HCT116 (cell line): ENCODE measurements around the gene RPS6KC1. TPM values are rescaled to one million over a fixed set of nuclear protein-coding genes. Genes with fewer than 3 reads are reported as not detected.
A peak's percentile ranks its signal among the peaks of the same experiment; 100 is the strongest.

Source experiments
- ATAC-seq: fragments of 200-7000 bp; cut with Tn5 transposase; 2 replicates; pipeline ENCODE4 v1.9.1; 2020; ENCODE audit warnings: mild to moderate bottlenecking, moderate library complexity
- BruUV-seq: library from RNA; stranded (reverse); fragments of 400-500 nt; replicated peaks from 2 replicates; lab custom pipeline; 2021; lab: Mats Ljungman, UMichigan
- CTCF ChIA-PET: fragments of 300-600 bp; sonication (Branson Sonifier 250); formaldehyde crosslinking; loops from one replicate; lab custom pipeline; 2021; ENCODE audit warnings: antibody characterized with exemption; lab: Charles Lee
- POLR2A ChIA-PET: fragments of 300-600, 350-600 bp; sonication (Branson Sonifier 250); formaldehyde crosslinking; loops from one replicate; lab custom pipeline; 2021; ENCODE audit warnings: antibody characterized with exemption; lab: Charles Lee
- RAD21 ChIA-PET, 2 experiments: fragments of 300-600 bp; sonication (Branson Sonifier 250); formaldehyde crosslinking; loops; one replicate each; lab custom pipeline; 2023; ENCODE audit warnings: low total read pairs in 2 of 2; ENCODE audit not compliant: uncharacterized antibody in 2 of 2, unreplicated experiment in 2 of 2, low non-redundant PET in 1 of 2; lab: Charles Lee
- DNase-seq: peaks from one replicate; pipeline ENCODE4 v3.0.0-alpha.2; 2010; ENCODE audit warnings: low read depth, low spot score
- H2AFZ ChIP-seq: fragments of 200-600 bp; shearing (Covaris generic), sonication (generic); 2 replicates; pipeline ENCODE4 v1.6.1; 2017; ENCODE audit warnings: low read depth, mixed run types, mixed read lengths, antibody characterized with exemption, low read length; ENCODE audit not compliant: poor library complexity, severe bottlenecking
- H3K27ac ChIP-seq: 2 replicates; pipeline ENCODE4 v1.5.1; 2012; ENCODE audit warnings: low read depth, low read length
- H3K27me3 ChIP-seq: fragments of 200-600 bp; sonication (generic); 2 replicates; pipeline ENCODE4 v1.6.1; 2016; ENCODE audit warnings: mixed run types, low read length, mixed read lengths; ENCODE audit not compliant: insufficient read depth
- H3K36me3 ChIP-seq, 2 experiments: fragments of 200-500 bp in 1 of 2; fragments of 200-600 bp in 1 of 2; sonication (Bioruptor generic) in 1 of 2; sonication (generic) in 1 of 2; 2 replicates each; pipeline versions ENCODE4 v1.5.1 to v1.6.1; 2014 to 2016; ENCODE audit warnings: low read length in 2 of 2, inconsistent platforms in 1 of 2, mixed read lengths in 1 of 2, mixed run types in 1 of 2; ENCODE audit not compliant: insufficient read depth in 2 of 2, control insufficient read depth in 1 of 2
- H3K4me1 ChIP-seq, 2 experiments: fragments of 200-600 bp in 1 of 2; sonication (generic) in 1 of 2; 2 replicates each; pipeline versions ENCODE4 v1.5.1 to v1.6.1; 2012 to 2017; ENCODE audit warnings: low read length in 2 of 2, inconsistent platforms in 1 of 2, mild to moderate bottlenecking in 1 of 2, mixed read lengths in 1 of 2, mixed run types in 1 of 2, moderate library complexity in 1 of 2; ENCODE audit not compliant: insufficient read depth in 2 of 2, control insufficient read depth in 1 of 2
- H3K4me2 ChIP-seq: fragments of 200-600 bp; sonication (generic); 2 replicates; pipeline ENCODE4 v1.6.1; 2017; ENCODE audit warnings: mixed run types, low read length, mixed read lengths
- H3K4me3 ChIP-seq, 2 experiments: fragments of 200-600 bp in 1 of 2; sonication (generic) in 1 of 2; replicated peaks in 1 of 2; 2 replicates each; pipeline ENCODE4 v1.5.1; 2011 to 2016; ENCODE audit warnings: low read length in 2 of 2, control low read depth in 1 of 2, low read depth in 1 of 2, mild to moderate bottlenecking in 1 of 2, mixed read lengths in 1 of 2, mixed run types in 1 of 2
- H3K79me2 ChIP-seq: fragments of 200-600 bp; sonication (generic); 2 replicates; pipeline ENCODE4 v1.6.1; 2017; ENCODE audit warnings: mild to moderate bottlenecking, mixed run types, low read length, moderate library complexity, mixed read lengths; ENCODE audit not compliant: insufficient read depth
- H3K9ac ChIP-seq: fragments of 200-600 bp; sonication (generic); 2 replicates; pipeline ENCODE4 v1.6.1; 2016; ENCODE audit warnings: low read length, mixed read lengths
- H3K9me2 ChIP-seq: fragments of 200-600 bp; sonication (generic), shearing (Covaris generic); 2 replicates; pipeline ENCODE4 v1.6.1; 2017; ENCODE audit warnings: mixed run types, mild to moderate bottlenecking, moderate library complexity; ENCODE audit not compliant: insufficient read depth
- H3K9me3 ChIP-seq, 2 experiments: fragments of 200-500 bp in 1 of 2; fragments of 200-600 bp in 1 of 2; sonication (Bioruptor generic) in 1 of 2; sonication (generic) in 1 of 2; 2 replicates each; pipeline ENCODE4 v1.6.1; 2014 to 2017; ENCODE audit warnings: low read length in 2 of 2, mixed read lengths in 2 of 2, inconsistent platforms in 1 of 2, low read depth in 1 of 2, mild to moderate bottlenecking in 1 of 2, mixed run types in 1 of 2, moderate library complexity in 1 of 2; ENCODE audit not compliant: control insufficient read depth in 1 of 2, insufficient read depth in 1 of 2
- H4K20me1 ChIP-seq: fragments of 200-600 bp; sonication (generic), shearing (Covaris generic); 2 replicates; pipeline ENCODE4 v1.6.1; 2017; ENCODE audit warnings: mixed run types, mild to moderate bottlenecking, moderate library complexity; ENCODE audit not compliant: insufficient read depth
- EZH2phosphoT487 ChIP-seq: fragments of 200-600 bp; IDR thresholded peaks from 2 replicates; pipeline ENCODE4 v1.6.1; 2018; ENCODE audit warnings: antibody characterized with exemption, borderline replicate concordance
- RAD21 ChIP-seq: IDR thresholded peaks from 2 replicates; pipeline ENCODE4 v1.6.1; 2012; ENCODE audit warnings: low read depth, mild to moderate bottlenecking
- ZBTB33 ChIP-seq: IDR thresholded peaks from 2 replicates; pipeline ENCODE4 v1.6.1; 2011; ENCODE audit warnings: mild to moderate bottlenecking, low read length, moderate library complexity; ENCODE audit not compliant: insufficient replicate concordance; ENCODE audit errors: extremely low read depth
- intact Hi-C: fragments of 100-400 bp; cut with micrococcal nuclease; formaldehyde crosslinking; loops from 2 replicates; pipeline ENCODE4 v1.10.0; 2022
- total RNA-seq: library from RNA; stranded (reverse); gene quantifications from one replicate; pipeline ENCODE4 v1.2.1, GENCODE V29; 2021; ENCODE audit not compliant: unreplicated experiment
- TF ChIP-seq, protein P1 (sequence below), 3 experiments: fragments of 200-600 bp in 1 of 3; sonication (generic) in 1 of 3; IDR thresholded peaks in 2 of 3; conservative IDR thresholded peaks in 1 of 3; 2 replicates each; pipeline ENCODE4 v1.5.1; 2012 to 2017; ENCODE audit warnings: low read depth in 2 of 3, low read length in 2 of 3, antibody characterized with exemption in 1 of 3, borderline replicate concordance in 1 of 3, control low read depth in 1 of 3, mild to moderate bottlenecking in 1 of 3, mixed read lengths in 1 of 3, mixed run types in 1 of 3, moderate library complexity in 1 of 3; ENCODE audit not compliant: insufficient read depth in 1 of 3

The RPS6KC1 gene
- total RNA-seq, 1 experiment from 2014 or later = 15.9 TPM

- no peaks in the 10 kb centered on the region for H3K9me2 ChIP-seq
- no peak for ATAC-seq
- POLR2A ChIA-PET = no interaction called here
- TF ChIP-seq RAD21 (peak; percentile 71), EZH2phosphoT487 (no peak), ZBTB33 (no peak)
- TF ChIP-seq, protein P1, sequence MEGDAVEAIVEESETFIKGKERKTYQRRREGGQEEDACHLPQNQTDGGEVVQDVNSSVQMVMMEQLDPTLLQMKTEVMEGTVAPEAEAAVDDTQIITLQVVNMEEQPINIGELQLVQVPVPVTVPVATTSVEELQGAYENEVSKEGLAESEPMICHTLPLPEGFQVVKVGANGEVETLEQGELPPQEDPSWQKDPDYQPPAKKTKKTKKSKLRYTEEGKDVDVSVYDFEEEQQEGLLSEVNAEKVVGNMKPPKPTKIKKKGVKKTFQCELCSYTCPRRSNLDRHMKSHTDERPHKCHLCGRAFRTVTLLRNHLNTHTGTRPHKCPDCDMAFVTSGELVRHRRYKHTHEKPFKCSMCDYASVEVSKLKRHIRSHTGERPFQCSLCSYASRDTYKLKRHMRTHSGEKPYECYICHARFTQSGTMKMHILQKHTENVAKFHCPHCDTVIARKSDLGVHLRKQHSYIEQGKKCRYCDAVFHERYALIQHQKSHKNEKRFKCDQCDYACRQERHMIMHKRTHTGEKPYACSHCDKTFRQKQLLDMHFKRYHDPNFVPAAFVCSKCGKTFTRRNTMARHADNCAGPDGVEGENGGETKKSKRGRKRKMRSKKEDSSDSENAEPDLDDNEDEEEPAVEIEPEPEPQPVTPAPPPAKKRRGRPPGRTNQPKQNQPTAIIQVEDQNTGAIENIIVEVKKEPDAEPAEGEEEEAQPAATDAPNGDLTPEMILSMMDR (IDR thresholded peaks at IDR 0.05 in 2 of 3, conservative IDR thresholded peaks at IDR 0.05 in 1 of 3; ENCODE audit: borderline replicate concordance in 1 of 3, insufficient read depth in 1 of 3, low read depth in 2 of 3, low read length in 2 of 3) = peak; percentile 36 to 48 (median 36); a peak in 3 of 6 replicates
- TF ChIP-seq, all 23 proteins: peak for 2
- H3K36me3 ChIP-seq = no peaks in the 10 kb centered on the region
- DNase-seq = peak; percentile 55
- peak overlapping the region; percentile 70; the same call in 1 of the 2 replicates for H3K27ac ChIP-seq
- RAD21 ChIA-PET = no interaction called here
- no peak overlapping the region for H3K4me3 ChIP-seq
- H3K9me3 ChIP-seq = no peaks in the 10 kb centered on the region
- intact Hi-C loops = loop anchor here (5.0 to 10.0 kb wide), 4 partner anchors 312 to 1205 kb away; partner anchors contain the start of gene SMYD2
- no peaks in the 10 kb centered on the region for H3K27me3 ChIP-seq
- H3K79me2 ChIP-seq = no peaks in the 10 kb centered on the region
- H2AFZ ChIP-seq = no peak overlapping the region
- BruUV-seq = no TSS peak
- CTCF ChIA-PET = interaction anchor here (1.3 to 2.3 kb wide), 4 partner anchors 8 to 1209 kb away, joined by 3 to 13 read pairs (median 4); no protein-coding TSS in a partner anchor
- H4K20me1 ChIP-seq = no peaks in the 10 kb centered on the region
- H3K4me2 ChIP-seq = peak overlapping the region; percentile 62
- peaks cover 66 to 69% of the 10 kb centered on the region in 2 experiments for H3K4me1 ChIP-seq
- H3K9ac ChIP-seq = no peak overlapping the region
Measured at GRCh38 chr1:213122514-213122929, 71.5 kb downstream of the RPS6KC1 start.
